ENCODE results near the gene TRIP13. TPM values are rescaled to one million over a fixed set of nuclear protein-coding genes. Genes with fewer than 3 reads are reported as not detected.

Gene TRIP13
- total and polyA plus RNA-seq, 9 of the 15 experiments (the other 6 are each of a cell fraction or from before 2014, with no cell fraction given) = 24.1 to 116 (median 53.2) TPM

DNA sequence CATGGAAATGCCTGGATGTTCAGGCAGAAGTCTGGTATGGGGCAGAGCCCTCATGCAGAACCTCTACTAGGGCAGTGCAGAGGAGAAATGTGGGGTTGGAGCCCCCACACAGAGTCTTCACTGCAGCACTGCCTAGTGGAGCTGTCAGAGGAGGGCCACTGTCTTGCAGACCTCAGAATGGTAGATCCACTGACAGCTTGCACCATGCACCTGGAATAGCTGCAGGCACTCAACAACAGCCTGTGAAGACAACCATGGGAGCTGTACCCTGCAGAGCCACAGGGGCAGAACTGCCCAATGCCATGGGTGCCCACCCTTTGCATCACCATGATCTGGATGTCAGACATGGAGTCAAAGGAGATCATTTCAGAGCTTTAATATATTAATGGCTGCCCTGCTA lies 36.9 kb downstream of the TRIP13 start:
- Histone ChIP-seq H3K4me3 (no peak overlapping the region), H3K79me2 (ENCODE audit: control insufficient read depth, insufficient read depth, low read length) (no peaks in the 10 kb centered on the region), H3K27ac (ENCODE audit: extremely low read depth, low read depth, low read length) (no peak overlapping the region), H3K4me2 (ENCODE audit: insufficient read depth, low read length) (no peak overlapping the region), H3K27me3 (ENCODE audit: control insufficient read depth in 2 of 2, insufficient read depth in 2 of 2, low read length in 2 of 2) (peaks cover 12 to 15% of the 10 kb centered on the region in 2 experiments), H4K20me1 (replicated peaks; ENCODE audit: control insufficient read depth, insufficient read depth, low read length) (no peaks in the 10 kb centered on the region), H3K9me3 (replicated peaks; ENCODE audit: control insufficient read depth, insufficient read depth, low read depth, low read length) (no peaks in the 10 kb centered on the region), H3K9ac (ENCODE audit: insufficient read depth in 1 of 2, low read depth in 2 of 2, low read length in 2 of 2) (no peak overlapping the region), H3K9me1 (ENCODE audit: control insufficient read depth, insufficient read depth, low read length) (no peaks in the 10 kb centered on the region), H3K4me1 (replicated peaks in 1 of 2; ENCODE audit: control insufficient read depth in 2 of 2, insufficient read depth in 2 of 2, low read length in 2 of 2) (peaks cover 0 to 9% of the 10 kb centered on the region in 2 experiments; a peak in 1 of 5 replicates), H2AFZ (ENCODE audit: low read depth, low read length) (no peak overlapping the region), H3K36me3 (ENCODE audit: control insufficient read depth, insufficient read depth, low read length) (no peaks in the 10 kb centered on the region)
- ChIA-PET POLR2A (interaction anchor here (0.6 kb wide), 1 partner anchor 29 kb away, joined by 3 read pairs; no protein-coding TSS in a partner anchor), CTCF (ENCODE audit: low intra/inter-chr PET ratio) (no interaction called here)
- no TSS peak for BruUV-seq (replicated peaks)
- in situ Hi-C loops (cut with MboI) = loop anchor here (25.0 kb wide), 1 partner anchor 708 kb away; no protein-coding TSS in a partner anchor
- no peak for FAIRE-seq
- no peak for ATAC-seq
- intact Hi-C loops (cut with micrococcal nuclease) = no loop called here
- DNase-seq (ENCODE audit: extremely low read depth in 1 of 4, low spot score in 3 of 4) = no peak
- TF ChIP-seq JUN (IDR thresholded peaks at IDR 0.05; ENCODE audit: borderline replicate concordance, low read depth, low read length) = no peak
- TF ChIP-seq JUN (CRISPR knock-in tag; IDR thresholded peaks at IDR 0.05; ENCODE audit: borderline replicate concordance) = no peak
- no peak for TF ChIP-seq RHOXF2B (CRISPR knock-in tag; conservative IDR thresholded peaks at IDR 0.05)
- TF ChIP-seq, protein P1, sequence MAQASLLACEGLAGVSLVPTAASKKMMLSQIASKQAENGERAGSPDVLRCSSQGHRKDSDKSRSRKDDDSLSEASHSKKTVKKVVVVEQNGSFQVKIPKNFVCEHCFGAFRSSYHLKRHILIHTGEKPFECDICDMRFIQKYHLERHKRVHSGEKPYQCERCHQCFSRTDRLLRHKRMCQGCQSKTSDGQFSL (CRISPR knock-in tag; IDR thresholded peaks at IDR 0.05) = no peak
- TF ChIP-seq, protein P1 (tag; IDR thresholded peaks at IDR 0.05) = no peak
- no peak for TF ChIP-seq BHLHE40 (IDR thresholded peaks at IDR 0.05; ENCODE audit: low read length)
- TF ChIP-seq TAF1 (IDR thresholded peaks at IDR 0.05; ENCODE audit: control insufficient read depth, extremely low read depth, insufficient read depth, low read length, severe bottlenecking) = no peak
- TF ChIP-seq HLTF (IDR thresholded peaks at IDR 0.05) = no peak
- TF ChIP-seq ZNF57 (CRISPR knock-in tag; IDR thresholded peaks at IDR 0.05) = no peak
- TF ChIP-seq, protein P2, sequence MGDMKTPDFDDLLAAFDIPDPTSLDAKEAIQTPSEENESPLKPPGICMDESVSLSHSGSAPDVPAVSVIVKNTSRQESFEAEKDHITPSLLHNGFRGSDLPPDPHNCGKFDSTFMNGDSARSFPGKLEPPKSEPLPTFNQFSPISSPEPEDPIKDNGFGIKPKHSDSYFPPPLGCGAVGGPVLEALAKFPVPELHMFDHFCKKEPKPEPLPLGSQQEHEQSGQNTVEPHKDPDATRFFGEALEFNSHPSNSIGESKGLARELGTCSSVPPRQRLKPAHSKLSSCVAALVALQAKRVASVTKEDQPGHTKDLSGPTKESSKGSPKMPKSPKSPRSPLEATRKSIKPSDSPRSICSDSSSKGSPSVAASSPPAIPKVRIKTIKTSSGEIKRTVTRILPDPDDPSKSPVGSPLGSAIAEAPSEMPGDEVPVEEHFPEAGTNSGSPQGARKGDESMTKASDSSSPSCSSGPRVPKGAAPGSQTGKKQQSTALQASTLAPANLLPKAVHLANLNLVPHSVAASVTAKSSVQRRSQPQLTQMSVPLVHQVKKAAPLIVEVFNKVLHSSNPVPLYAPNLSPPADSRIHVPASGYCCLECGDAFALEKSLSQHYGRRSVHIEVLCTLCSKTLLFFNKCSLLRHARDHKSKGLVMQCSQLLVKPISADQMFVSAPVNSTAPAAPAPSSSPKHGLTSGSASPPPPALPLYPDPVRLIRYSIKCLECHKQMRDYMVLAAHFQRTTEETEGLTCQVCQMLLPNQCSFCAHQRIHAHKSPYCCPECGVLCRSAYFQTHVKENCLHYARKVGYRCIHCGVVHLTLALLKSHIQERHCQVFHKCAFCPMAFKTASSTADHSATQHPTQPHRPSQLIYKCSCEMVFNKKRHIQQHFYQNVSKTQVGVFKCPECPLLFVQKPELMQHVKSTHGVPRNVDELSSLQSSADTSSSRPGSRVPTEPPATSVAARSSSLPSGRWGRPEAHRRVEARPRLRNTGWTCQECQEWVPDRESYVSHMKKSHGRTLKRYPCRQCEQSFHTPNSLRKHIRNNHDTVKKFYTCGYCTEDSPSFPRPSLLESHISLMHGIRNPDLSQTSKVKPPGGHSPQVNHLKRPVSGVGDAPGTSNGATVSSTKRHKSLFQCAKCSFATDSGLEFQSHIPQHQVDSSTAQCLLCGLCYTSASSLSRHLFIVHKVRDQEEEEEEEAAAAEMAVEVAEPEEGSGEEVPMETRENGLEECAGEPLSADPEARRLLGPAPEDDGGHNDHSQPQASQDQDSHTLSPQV (IDR thresholded peaks at IDR 0.05) = no peak
- TF ChIP-seq E2F3 (CRISPR knock-in tag; IDR thresholded peaks at IDR 0.05) = no peak
- no peak for TF ChIP-seq GTF2A2 (tag; IDR thresholded peaks at IDR 0.05)
- TF ChIP-seq SMARCE1 (IDR thresholded peaks at IDR 0.05) = no peak
- TF ChIP-seq PYGO2 (tag; IDR thresholded peaks at IDR 0.05) = no peak
- no peak for TF ChIP-seq MCM5 (IDR thresholded peaks at IDR 0.05; ENCODE audit: low read depth)
- TF ChIP-seq, protein P3, sequence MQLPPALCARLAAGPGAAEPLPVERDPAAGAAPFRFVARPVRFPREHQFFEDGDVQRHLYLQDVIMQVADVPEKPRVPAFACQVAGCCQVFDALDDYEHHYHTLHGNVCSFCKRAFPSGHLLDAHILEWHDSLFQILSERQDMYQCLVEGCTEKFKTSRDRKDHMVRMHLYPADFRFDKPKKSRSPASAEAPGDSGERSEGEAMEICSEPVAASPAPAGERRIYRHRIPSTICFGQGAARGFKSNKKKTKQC (CRISPR knock-in tag; IDR thresholded peaks at IDR 0.05) = no peak
- TF ChIP-seq, protein P4, sequence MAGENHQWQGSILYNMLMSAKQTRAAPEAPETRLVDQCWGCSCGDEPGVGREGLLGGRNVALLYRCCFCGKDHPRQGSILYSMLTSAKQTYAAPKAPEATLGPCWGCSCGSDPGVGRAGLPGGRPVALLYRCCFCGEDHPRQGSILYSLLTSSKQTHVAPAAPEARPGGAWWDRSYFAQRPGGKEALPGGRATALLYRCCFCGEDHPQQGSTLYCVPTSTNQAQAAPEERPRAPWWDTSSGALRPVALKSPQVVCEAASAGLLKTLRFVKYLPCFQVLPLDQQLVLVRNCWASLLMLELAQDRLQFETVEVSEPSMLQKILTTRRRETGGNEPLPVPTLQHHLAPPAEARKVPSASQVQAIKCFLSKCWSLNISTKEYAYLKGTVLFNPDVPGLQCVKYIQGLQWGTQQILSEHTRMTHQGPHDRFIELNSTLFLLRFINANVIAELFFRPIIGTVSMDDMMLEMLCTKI (IDR thresholded peaks at IDR 0.05; ENCODE audit: partially characterized antibody) = no peak

Data from K562 (cell line).